SK-N-SH treated with all-trans-retinoic acid at 6 μM for 48 hours (cell line): ENCODE measurements around the gene NANOGP8.

Experiments
- ATAC-seq: fragments of 200-7000 bp; cut with Tn5 transposase; 3 replicates; pipeline ENCODE4 v1.9.1; 2020; ENCODE audit warnings: mild to moderate bottlenecking, moderate library complexity
- BACH2 ChIP-seq: fragments of 250-450 bp; sonication (Bioruptor Pico); IDR thresholded peaks from 2 replicates; pipeline ENCODE4 v1.9.0; 2021; ENCODE audit warnings: mild to moderate bottlenecking, borderline replicate concordance
- CSDC2 ChIP-seq: fragments of 250-450 bp; sonication (Bioruptor Pico); IDR thresholded peaks from 2 replicates; pipeline ENCODE4 v1.5.0; 2020; ENCODE audit warnings: mild to moderate bottlenecking, moderate library complexity
- ESRRG ChIP-seq: fragments of 250-450 bp; sonication (Bioruptor Pico); IDR thresholded peaks from 2 replicates; pipeline ENCODE4 v1.6.1; 2021; ENCODE audit warnings: mild to moderate bottlenecking
- GLIS3 ChIP-seq: fragments of 250-450 bp; sonication (Bioruptor Pico); IDR thresholded peaks from 2 replicates; pipeline ENCODE4 v1.5.0; 2020; ENCODE audit warnings: mild to moderate bottlenecking, moderate library complexity
- ISL1 ChIP-seq: fragments of 250-450 bp; sonication (Bioruptor Pico); IDR thresholded peaks from 2 replicates; pipeline ENCODE4 v2.1.2; 2022; ENCODE audit warnings: mild to moderate bottlenecking, moderate library complexity
- OSR1 ChIP-seq: fragments of 250-450 bp; sonication (Bioruptor Pico); IDR thresholded peaks from 2 replicates; pipeline ENCODE4 v1.8.0; 2022; ENCODE audit warnings: moderate library complexity, mild to moderate bottlenecking, inconsistent platforms
- PPARA ChIP-seq: fragments of 250-450 bp; sonication (Bioruptor Pico); IDR thresholded peaks from 2 replicates; pipeline ENCODE4 v1.5.0; 2020; ENCODE audit warnings: mild to moderate bottlenecking, borderline replicate concordance
- RARB ChIP-seq: fragments of 250-450 bp; sonication (Bioruptor Pico); IDR thresholded peaks from 2 replicates; pipeline ENCODE4 v1.8.0; 2021; ENCODE audit warnings: mild to moderate bottlenecking, moderate library complexity
- SNAI2 ChIP-seq: fragments of 250-450 bp; sonication (Bioruptor Pico); IDR thresholded peaks from 2 replicates; pipeline ENCODE4 v1.5.0; 2020; ENCODE audit warnings: mild to moderate bottlenecking, moderate library complexity
- TCF4 ChIP-seq: fragments of 250-450 bp; sonication (Bioruptor Pico); IDR thresholded peaks from 2 replicates; pipeline ENCODE4 v1.8.0; 2021; ENCODE audit warnings: mild to moderate bottlenecking, moderate library complexity, borderline replicate concordance
- TOX ChIP-seq: fragments of 250-450 bp; sonication (Bioruptor Pico); IDR thresholded peaks from 2 replicates; pipeline ENCODE4 v1.8.0; 2021; ENCODE audit warnings: mild to moderate bottlenecking, moderate library complexity, borderline replicate concordance
- ZC3H10 ChIP-seq: fragments of 250-450 bp; sonication (Bioruptor Pico); IDR thresholded peaks from 2 replicates; pipeline ENCODE4 v1.5.1; 2021; ENCODE audit warnings: mild to moderate bottlenecking, moderate library complexity
- ZFP3 ChIP-seq: fragments of 250-450 bp; sonication (Bioruptor Pico); IDR thresholded peaks from 2 replicates; pipeline ENCODE4 v1.5.0; 2020; ENCODE audit warnings: mild to moderate bottlenecking, moderate library complexity
- ZFP30 ChIP-seq: fragments of 450-650 bp; formaldehyde crosslinking; IDR thresholded peaks from 2 replicates; pipeline ENCODE4 v1.5.0; 2022; ENCODE audit warnings: mild to moderate bottlenecking, moderate library complexity
- ZNF565 ChIP-seq: fragments of 450-650 bp; formaldehyde crosslinking; conservative IDR thresholded peaks from 2 replicates; pipeline ENCODE4 v1.5.0; 2020; ENCODE audit warnings: low read depth, mild to moderate bottlenecking, moderate library complexity
- ZNF70 ChIP-seq: fragments of 450-650 bp; formaldehyde crosslinking; IDR thresholded peaks from 2 replicates; pipeline ENCODE4 v1.5.0; 2020; ENCODE audit warnings: mild to moderate bottlenecking, moderate library complexity
- ZNF8 ChIP-seq: fragments of 450-650 bp; formaldehyde crosslinking; IDR thresholded peaks from 2 replicates; pipeline ENCODE4 v1.5.0; 2020; ENCODE audit warnings: mild to moderate bottlenecking, moderate library complexity
- TF ChIP-seq, protein P1 (sequence below): fragments of 250-450 bp; sonication (Bioruptor Pico); IDR thresholded peaks from 2 replicates; pipeline ENCODE4 v1.5.0; 2020; ENCODE audit warnings: mild to moderate bottlenecking, moderate library complexity
- TF ChIP-seq, protein P2 (sequence below): fragments of 250-450 bp; sonication (Bioruptor Pico); IDR thresholded peaks from 2 replicates; pipeline ENCODE4 v1.5.1; 2020; ENCODE audit warnings: low read depth, mild to moderate bottlenecking, moderate library complexity
- TF ChIP-seq, protein P3 (sequence below): fragments of 250-450 bp; sonication (Bioruptor Pico); IDR thresholded peaks from 2 replicates; pipeline ENCODE4 v1.8.0; 2021; ENCODE audit warnings: low read depth, mild to moderate bottlenecking, moderate library complexity, borderline replicate concordance
- TF ChIP-seq, protein P4 (sequence below): fragments of 250-450 bp; sonication (Bioruptor Pico); IDR thresholded peaks from 2 replicates; pipeline ENCODE4 v1.5.1; 2021; ENCODE audit warnings: mild to moderate bottlenecking, moderate library complexity
- TF ChIP-seq, protein P5 (sequence below): fragments of 250-450 bp; sonication (Bioruptor Pico); IDR thresholded peaks from 2 replicates; pipeline ENCODE4 v1.8.0; 2020; ENCODE audit warnings: mild to moderate bottlenecking, moderate library complexity, borderline replicate concordance

Gene NANOGP8

DNA sequence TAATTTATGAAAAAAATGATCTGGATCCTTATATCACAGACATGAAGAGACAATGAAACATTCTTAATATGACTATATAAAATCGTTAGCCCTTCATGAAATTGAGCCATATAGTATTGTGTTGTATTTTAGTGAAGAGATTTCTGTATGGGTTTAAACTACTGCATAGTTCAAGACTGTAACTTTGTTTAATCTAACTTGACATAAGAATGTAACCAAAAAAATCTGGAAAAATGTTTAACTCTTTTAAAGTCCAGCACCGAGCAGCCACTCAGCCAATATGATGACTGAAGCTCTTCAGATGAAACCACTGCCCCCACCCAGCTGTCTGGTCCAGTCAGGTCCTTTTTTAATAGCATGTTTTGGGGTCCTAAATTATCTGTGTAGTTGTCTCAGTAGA, 4.9 kb downstream of the NANOGP8 start:
- ATAC-seq: peak; percentile 84
- TF ChIP-seq ZFP3 (CRISPR knock-in tag) (no peak), TOX (CRISPR knock-in tag) (no peak), BACH2 (CRISPR knock-in tag) (no peak), ZNF565 (no peak)

DNA sequence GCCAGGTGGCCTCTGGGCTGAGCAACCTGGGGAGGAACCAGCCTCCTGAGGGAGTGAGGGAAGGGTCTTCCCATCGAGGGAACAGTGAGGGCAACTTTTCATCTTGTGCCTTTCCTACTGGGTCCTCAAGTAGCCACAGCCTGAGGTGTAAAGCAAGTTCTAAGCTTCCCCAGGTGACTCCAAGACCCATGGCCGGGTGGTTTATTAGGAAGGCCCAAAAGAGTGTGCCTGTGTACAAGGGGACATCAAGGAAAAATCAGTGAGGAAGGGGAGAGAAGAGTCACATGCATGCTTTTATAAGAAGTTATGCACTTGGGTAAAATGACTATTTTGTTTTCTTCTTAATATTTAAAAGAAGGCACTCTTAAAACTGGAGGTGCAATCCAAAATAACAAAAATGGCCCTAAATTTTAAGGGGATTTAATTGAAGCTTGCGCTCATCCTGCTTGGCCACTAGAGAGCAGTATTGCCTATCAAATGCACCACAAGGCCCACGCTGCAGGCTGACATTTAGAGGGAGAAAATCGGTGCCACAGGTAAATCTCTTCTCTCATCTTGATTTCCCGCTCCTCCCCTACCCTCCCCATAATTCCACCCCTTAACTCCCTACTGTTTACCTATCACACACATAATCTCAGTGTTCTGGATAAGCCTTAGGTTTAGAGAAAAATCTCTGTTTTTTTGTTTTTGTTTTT, 6.7 kb downstream of the NANOGP8 start:
- ATAC-seq: peak; percentile 79
- TF ChIP-seq TOX (CRISPR knock-in tag) (no peak), ZFP3 (CRISPR knock-in tag) (no peak), ZC3H10 (CRISPR knock-in tag) (no peak), ESRRG (CRISPR knock-in tag) (no peak)

DNA sequence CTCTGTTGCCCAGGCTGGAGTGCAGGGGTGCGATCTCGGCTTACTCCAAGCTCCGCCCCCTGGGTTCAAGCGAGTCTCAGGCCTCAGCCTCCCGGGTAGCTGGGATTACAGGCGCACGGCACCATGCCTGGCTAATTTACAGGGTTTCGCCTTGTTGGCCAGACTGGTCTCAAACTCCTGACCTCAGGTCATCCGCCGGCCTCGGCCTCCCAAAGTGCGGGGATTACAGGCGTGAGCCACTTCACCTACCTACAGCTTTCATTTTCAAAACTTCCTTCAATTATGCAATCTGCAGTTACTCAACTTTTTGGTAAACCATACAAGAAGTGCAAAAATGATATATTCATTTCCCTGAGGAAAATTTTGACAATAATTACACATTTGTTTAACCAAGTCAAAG, 14.0 kb downstream of the NANOGP8 start:
- ATAC-seq: no peak
- TF ChIP-seq, protein P1, sequence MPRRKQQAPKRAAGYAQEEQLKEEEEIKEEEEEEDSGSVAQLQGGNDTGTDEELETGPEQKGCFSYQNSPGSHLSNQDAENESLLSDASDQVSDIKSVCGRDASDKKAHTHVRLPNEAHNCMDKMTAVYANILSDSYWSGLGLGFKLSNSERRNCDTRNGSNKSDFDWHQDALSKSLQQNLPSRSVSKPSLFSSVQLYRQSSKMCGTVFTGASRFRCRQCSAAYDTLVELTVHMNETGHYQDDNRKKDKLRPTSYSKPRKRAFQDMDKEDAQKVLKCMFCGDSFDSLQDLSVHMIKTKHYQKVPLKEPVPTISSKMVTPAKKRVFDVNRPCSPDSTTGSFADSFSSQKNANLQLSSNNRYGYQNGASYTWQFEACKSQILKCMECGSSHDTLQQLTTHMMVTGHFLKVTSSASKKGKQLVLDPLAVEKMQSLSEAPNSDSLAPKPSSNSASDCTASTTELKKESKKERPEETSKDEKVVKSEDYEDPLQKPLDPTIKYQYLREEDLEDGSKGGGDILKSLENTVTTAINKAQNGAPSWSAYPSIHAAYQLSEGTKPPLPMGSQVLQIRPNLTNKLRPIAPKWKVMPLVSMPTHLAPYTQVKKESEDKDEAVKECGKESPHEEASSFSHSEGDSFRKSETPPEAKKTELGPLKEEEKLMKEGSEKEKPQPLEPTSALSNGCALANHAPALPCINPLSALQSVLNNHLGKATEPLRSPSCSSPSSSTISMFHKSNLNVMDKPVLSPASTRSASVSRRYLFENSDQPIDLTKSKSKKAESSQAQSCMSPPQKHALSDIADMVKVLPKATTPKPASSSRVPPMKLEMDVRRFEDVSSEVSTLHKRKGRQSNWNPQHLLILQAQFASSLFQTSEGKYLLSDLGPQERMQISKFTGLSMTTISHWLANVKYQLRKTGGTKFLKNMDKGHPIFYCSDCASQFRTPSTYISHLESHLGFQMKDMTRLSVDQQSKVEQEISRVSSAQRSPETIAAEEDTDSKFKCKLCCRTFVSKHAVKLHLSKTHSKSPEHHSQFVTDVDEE: no peak
- TF ChIP-seq, protein P2, sequence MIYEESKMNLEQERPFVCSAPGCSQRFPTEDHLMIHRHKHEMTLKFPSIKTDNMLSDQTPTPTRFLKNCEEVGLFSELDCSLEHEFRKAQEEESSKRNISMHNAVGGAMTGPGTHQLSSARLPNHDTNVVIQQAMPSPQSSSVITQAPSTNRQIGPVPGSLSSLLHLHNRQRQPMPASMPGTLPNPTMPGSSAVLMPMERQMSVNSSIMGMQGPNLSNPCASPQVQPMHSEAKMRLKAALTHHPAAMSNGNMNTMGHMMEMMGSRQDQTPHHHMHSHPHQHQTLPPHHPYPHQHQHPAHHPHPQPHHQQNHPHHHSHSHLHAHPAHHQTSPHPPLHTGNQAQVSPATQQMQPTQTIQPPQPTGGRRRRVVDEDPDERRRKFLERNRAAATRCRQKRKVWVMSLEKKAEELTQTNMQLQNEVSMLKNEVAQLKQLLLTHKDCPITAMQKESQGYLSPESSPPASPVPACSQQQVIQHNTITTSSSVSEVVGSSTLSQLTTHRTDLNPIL (CRISPR knock-in tag): no peak
- TF ChIP-seq GLIS3 (no peak), ZFP30 (no peak), CSDC2 (CRISPR knock-in tag) (no peak), TOX (CRISPR knock-in tag) (no peak), ZFP3 (CRISPR knock-in tag) (no peak), PPARA (CRISPR knock-in tag) (no peak), RARB (CRISPR knock-in tag) (no peak), OSR1 (CRISPR knock-in tag) (no peak), ESRRG (CRISPR knock-in tag) (no peak), ZNF70 (no peak), ZC3H10 (CRISPR knock-in tag) (no peak), TCF4 (CRISPR knock-in tag) (no peak), SNAI2 (no peak), ISL1 (CRISPR knock-in tag) (no peak), ZNF8 (CRISPR knock-in tag) (no peak)
- TF ChIP-seq, protein P3, sequence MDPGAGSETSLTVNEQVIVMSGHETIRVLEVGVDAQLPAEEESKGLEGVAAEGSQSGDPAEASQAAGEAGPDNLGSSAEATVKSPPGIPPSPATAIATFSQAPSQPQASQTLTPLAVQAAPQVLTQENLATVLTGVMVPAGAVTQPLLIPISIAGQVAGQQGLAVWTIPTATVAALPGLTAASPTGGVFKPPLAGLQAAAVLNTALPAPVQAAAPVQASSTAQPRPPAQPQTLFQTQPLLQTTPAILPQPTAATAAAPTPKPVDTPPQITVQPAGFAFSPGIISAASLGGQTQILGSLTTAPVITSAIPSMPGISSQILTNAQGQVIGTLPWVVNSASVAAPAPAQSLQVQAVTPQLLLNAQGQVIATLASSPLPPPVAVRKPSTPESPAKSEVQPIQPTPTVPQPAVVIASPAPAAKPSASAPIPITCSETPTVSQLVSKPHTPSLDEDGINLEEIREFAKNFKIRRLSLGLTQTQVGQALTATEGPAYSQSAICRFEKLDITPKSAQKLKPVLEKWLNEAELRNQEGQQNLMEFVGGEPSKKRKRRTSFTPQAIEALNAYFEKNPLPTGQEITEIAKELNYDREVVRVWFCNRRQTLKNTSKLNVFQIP (CRISPR knock-in tag): no peak
- TF ChIP-seq, protein P4, sequence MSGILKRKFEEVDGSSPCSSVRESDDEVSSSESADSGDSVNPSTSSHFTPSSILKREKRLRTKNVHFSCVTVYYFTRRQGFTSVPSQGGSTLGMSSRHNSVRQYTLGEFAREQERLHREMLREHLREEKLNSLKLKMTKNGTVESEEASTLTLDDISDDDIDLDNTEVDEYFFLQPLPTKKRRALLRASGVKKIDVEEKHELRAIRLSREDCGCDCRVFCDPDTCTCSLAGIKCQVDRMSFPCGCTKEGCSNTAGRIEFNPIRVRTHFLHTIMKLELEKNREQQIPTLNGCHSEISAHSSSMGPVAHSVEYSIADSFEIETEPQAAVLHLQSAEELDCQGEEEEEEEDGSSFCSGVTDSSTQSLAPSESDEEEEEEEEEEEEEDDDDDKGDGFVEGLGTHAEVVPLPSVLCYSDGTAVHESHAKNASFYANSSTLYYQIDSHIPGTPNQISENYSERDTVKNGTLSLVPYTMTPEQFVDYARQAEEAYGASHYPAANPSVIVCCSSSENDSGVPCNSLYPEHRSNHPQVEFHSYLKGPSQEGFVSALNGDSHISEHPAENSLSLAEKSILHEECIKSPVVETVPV (CRISPR knock-in tag): no peak

DNA sequence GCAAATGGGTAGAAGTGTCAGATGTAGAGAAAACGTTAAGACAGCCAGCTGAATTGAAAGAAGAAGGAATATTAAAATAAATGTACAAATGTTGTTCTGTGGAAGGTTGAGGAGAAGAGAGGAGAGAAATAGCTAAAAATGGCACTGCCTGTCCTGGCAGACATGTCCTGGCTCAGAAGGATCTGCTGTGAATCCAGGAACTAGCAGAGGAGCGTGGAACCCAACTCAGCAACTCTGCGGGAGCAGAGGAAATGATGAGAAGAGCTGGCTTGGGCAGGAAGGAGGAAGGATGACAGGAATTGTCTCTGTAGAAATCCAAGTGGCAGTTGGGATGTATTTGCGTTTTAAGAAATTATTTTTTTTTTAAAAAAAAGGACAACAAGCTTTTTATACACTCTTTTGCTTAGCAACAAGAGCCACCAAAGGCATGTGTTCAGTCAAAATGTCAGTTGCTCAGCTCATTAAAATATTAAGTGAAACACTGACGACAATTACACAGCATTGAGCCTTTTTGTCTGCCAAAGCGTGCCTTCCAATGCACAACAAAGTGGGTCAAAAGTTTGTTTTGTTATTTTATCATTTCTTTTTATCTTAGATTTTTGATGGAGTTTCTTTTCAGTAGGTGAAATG, 16.1 kb downstream of the NANOGP8 start:
- ATAC-seq: no peak
- no peak for TF ChIP-seq GLIS3
- TF ChIP-seq, protein P5, sequence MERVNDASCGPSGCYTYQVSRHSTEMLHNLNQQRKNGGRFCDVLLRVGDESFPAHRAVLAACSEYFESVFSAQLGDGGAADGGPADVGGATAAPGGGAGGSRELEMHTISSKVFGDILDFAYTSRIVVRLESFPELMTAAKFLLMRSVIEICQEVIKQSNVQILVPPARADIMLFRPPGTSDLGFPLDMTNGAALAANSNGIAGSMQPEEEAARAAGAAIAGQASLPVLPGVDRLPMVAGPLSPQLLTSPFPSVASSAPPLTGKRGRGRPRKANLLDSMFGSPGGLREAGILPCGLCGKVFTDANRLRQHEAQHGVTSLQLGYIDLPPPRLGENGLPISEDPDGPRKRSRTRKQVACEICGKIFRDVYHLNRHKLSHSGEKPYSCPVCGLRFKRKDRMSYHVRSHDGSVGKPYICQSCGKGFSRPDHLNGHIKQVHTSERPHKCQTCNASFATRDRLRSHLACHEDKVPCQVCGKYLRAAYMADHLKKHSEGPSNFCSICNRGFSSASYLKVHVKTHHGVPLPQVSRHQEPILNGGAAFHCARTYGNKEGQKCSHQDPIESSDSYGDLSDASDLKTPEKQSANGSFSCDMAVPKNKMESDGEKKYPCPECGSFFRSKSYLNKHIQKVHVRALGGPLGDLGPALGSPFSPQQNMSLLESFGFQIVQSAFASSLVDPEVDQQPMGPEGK: no peak
- TF ChIP-seq PPARA (CRISPR knock-in tag): no peak
